Activated B cell treated with CpG ODN at 0.5 μM for 24 hours (primary cell): ENCODE data around the gene ZNF296. TPM values are rescaled to one million over a fixed set of nuclear protein-coding genes. Genes with fewer than 3 reads are reported as not detected.

Experiments used
- ATAC-seq: fragments of 200-7000 bp; cut with Tn5 transposase; one replicate; pipeline ENCODE4 v1.10.0; 2021; ENCODE audit warnings: low read depth, mild to moderate bottlenecking, moderate library complexity
- CTCF ChIA-PET: fragments of 350-600 bp; sonication (Branson Sonifier 250); formaldehyde crosslinking; loops from one replicate; lab custom pipeline; 2021; ENCODE audit warnings: antibody characterized with exemption; lab: Charles Lee
- POLR2A ChIA-PET: fragments of 350-600 bp; sonication (Branson Sonifier 250); formaldehyde crosslinking; loops from one replicate; lab custom pipeline; 2021; ENCODE audit warnings: antibody characterized with exemption; lab: Charles Lee
- DNase-seq: peaks from one replicate; pipeline ENCODE4 v3.0.0; 2022
- H3K27ac Mint-ChIP-seq: one replicate; pipeline ENCODE4 v1.8.0; 2020; ENCODE audit warnings: mixed read lengths
- H3K27me3 Mint-ChIP-seq: one replicate; pipeline ENCODE4 v1.8.0; 2021; ENCODE audit warnings: mixed read lengths
- H3K36me3 Mint-ChIP-seq: one replicate; pipeline ENCODE4 v1.8.0; 2021; ENCODE audit warnings: low read depth, mixed read lengths
- H3K4me1 Mint-ChIP-seq: one replicate; pipeline ENCODE4 v1.8.0; 2021; ENCODE audit warnings: mixed read lengths
- H3K4me3 Mint-ChIP-seq: one replicate; pipeline ENCODE4 v1.8.0; 2020; ENCODE audit warnings: mild to moderate bottlenecking, mixed read lengths
- H3K9me3 Mint-ChIP-seq: one replicate; pipeline ENCODE4 v1.8.0; 2020; ENCODE audit warnings: mixed read lengths
- intact Hi-C: fragments of 100-400 bp; cut with micrococcal nuclease; formaldehyde crosslinking; loops from one replicate; pipeline ENCODE4 v1.15.1; 2024
- total RNA-seq: library from RNA; stranded (reverse); gene quantifications from 2 replicates; pipeline ENCODE4 v1.2.3, GENCODE V29; 2022
- TF ChIP-seq, protein P1 (sequence below): fragments of 200-600 bp; IDR thresholded peaks from one replicate; pipeline ENCODE4 v1.8.0; 2022; ENCODE audit warnings: antibody characterized with exemption, mild to moderate bottlenecking

Gene ZNF296
- total RNA-seq, 1 donor from 2014 or later, result 27.8 TPM

GRCh38 chr19:45023048-45023447 lies 53.2 kb downstream of the ZNF296 start:
- TF ChIP-seq, protein P1, sequence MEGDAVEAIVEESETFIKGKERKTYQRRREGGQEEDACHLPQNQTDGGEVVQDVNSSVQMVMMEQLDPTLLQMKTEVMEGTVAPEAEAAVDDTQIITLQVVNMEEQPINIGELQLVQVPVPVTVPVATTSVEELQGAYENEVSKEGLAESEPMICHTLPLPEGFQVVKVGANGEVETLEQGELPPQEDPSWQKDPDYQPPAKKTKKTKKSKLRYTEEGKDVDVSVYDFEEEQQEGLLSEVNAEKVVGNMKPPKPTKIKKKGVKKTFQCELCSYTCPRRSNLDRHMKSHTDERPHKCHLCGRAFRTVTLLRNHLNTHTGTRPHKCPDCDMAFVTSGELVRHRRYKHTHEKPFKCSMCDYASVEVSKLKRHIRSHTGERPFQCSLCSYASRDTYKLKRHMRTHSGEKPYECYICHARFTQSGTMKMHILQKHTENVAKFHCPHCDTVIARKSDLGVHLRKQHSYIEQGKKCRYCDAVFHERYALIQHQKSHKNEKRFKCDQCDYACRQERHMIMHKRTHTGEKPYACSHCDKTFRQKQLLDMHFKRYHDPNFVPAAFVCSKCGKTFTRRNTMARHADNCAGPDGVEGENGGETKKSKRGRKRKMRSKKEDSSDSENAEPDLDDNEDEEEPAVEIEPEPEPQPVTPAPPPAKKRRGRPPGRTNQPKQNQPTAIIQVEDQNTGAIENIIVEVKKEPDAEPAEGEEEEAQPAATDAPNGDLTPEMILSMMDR, result no peak
- ATAC-seq (no peak), DNase-seq (no peak)
- intact Hi-C loops, result no loop called here
- H3K4me3 Mint-ChIP-seq, result no peak overlapping the region
- no peaks in the 10 kb centered on the region for H3K9me3 Mint-ChIP-seq
- peaks cover 5% of the 10 kb centered on the region for H3K4me1 Mint-ChIP-seq
- no peaks in the 10 kb centered on the region for H3K27me3 Mint-ChIP-seq
- H3K27ac Mint-ChIP-seq, result no peak overlapping the region
- CTCF ChIA-PET, result no interaction called here
- H3K36me3 Mint-ChIP-seq, result peaks cover 61% of the 10 kb centered on the region
- POLR2A ChIA-PET, result interaction anchor here (0.7 to 1.0 kb wide), 2 partner anchors 52 to 84 kb away, joined by 3 to 4 read pairs; no protein-coding TSS in a partner anchor

DNA sequence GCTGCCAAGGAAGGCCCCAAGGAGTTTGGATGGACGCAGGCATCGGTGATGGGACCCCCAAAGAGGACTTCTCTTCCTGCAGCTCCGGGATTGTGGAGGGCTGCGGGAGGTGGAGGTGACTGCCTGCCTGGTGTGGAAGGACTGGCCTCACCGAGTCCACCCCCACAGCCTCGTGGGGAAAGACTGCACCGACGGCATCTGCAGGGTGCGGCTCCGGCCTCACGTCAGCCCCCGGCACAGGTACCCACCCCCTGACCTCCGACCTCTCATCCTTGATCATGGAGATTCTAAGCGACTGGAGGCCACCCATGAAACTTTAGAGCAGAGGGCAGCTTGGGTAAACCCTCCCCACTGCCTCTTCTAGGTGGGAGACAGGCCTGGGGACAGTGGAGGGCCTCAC lies 54.3 kb downstream of the ZNF296 start:
- CTCF ChIA-PET, result no interaction called here
- ATAC-seq, result no peak

More for the DNA sequence above, 54.3 kb downstream of the ZNF296 start:
- H3K36me3 Mint-ChIP-seq, result peaks cover 55% of the 10 kb centered on the region
- no peak overlapping the region for H3K4me3 Mint-ChIP-seq
- intact Hi-C loops, result no loop called here
- H3K4me1 Mint-ChIP-seq, result peaks cover 7% of the 10 kb centered on the region
- no peaks in the 10 kb centered on the region for H3K27me3 Mint-ChIP-seq
- POLR2A ChIA-PET, result interaction anchor here (0.6 to 1.0 kb wide), 4 partner anchors 15 to 1614 kb away, joined by 3 to 13 read pairs (median 4); no protein-coding TSS in a partner anchor
- DNase-seq, result no peak
- H3K9me3 Mint-ChIP-seq, result no peaks in the 10 kb centered on the region
- H3K27ac Mint-ChIP-seq, result no peak overlapping the region
- TF ChIP-seq, protein P1, result no peak

Other genes with a start within 250 kb of the ZNF296 start
- 0.17 and 0.35 TPM in 2 replicates for gene NECTIN2, start 230.2 kb downstream of the ZNF296 start, total RNA-seq
- 80.6 and 81.7 TPM in 2 replicates for gene TOMM40, start 185.2 kb downstream of the ZNF296 start, total RNA-seq
- not detected in 2 replicates for gene APOE, start 170.7 kb downstream of the ZNF296 start, total RNA-seq
- 1.2 and 1.7 TPM in 2 replicates for gene APOC1, start 161.9 kb downstream of the ZNF296 start, total RNA-seq
- gene APOC4, start 134.2 kb downstream of the ZNF296 start, total RNA-seq, result not detected in 2 replicates
- not detected in 2 replicates for gene APOC2, start 130.4 kb downstream of the ZNF296 start, total RNA-seq
- 87.0 and 92.1 TPM in 2 replicates for gene CLPTM1, start 121.1 kb downstream of the ZNF296 start, total RNA-seq
- gene RELB, start 75.0 kb downstream of the ZNF296 start, total RNA-seq, result 117 and 135 TPM in 2 replicates
- gene CLASRP, start 37.4 kb downstream of the ZNF296 start, total RNA-seq, result 133 and 172 TPM in 2 replicates
- gene GEMIN7, start 2.8 kb upstream of the ZNF296 start, total RNA-seq, result 37.0 and 38.7 TPM in 2 replicates
- gene PPP1R37, start 16.7 kb upstream of the ZNF296 start, total RNA-seq, result 18.8 and 27.2 TPM in 2 replicates
- 0.11 and 0.12 TPM in 2 replicates for gene NKPD1, start 84.5 kb upstream of the ZNF296 start, total RNA-seq
- 51.8 and 56.0 TPM in 2 replicates for gene TRAPPC6A, start 101.8 kb upstream of the ZNF296 start, total RNA-seq
- 15.6 and 16.5 TPM in 2 replicates for gene BLOC1S3, start 102.3 kb upstream of the ZNF296 start, total RNA-seq
- gene EXOC3L2, start 168.9 kb upstream of the ZNF296 start, total RNA-seq, result not detected in 2 replicates
- gene MARK4, start 174.8 kb upstream of the ZNF296 start, total RNA-seq, result 26.0 and 28.0 TPM in 2 replicates
- gene CKM, start 246.4 kb upstream of the ZNF296 start, total RNA-seq, result not detected in 2 replicates